ENCODE measurements around the gene CDK19. TPM values are rescaled to one million over a fixed set of nuclear protein-coding genes. Genes with fewer than 3 reads are reported as not detected.

Gene CDK19
- total RNA-seq, 4 donors from 2014 or later: 17.0 to 19.1 (median 18.7) TPM

GRCh38 chr6:110649704-110650103, 165.6 kb downstream of the CDK19 start:
- DNase-seq (ENCODE audit: low spot score in 2 of 2): no peak
- TF ChIP-seq POLR2A (IDR thresholded peaks at IDR 0.05) (no peak), CTCF (IDR thresholded peaks at IDR 0.05) (no peak)
- intact Hi-C loops (cut with DNase I; ENCODE audit: low total_unique reads): no loop called here
- no peak overlapping the region for H3K4me3 ChIP-seq (ENCODE audit: low read depth, poor library complexity, severe bottlenecking)

- WGBS, 2 donors: 76 to 90% methylated on average over 19 of the region's 19 CpGs
- intact Hi-C loops (cut with DNase I; ENCODE audit: low total_unique reads): no loop called here
- H3K4me3 ChIP-seq (ENCODE audit: low read depth, poor library complexity, severe bottlenecking): no peak overlapping the region
- TF ChIP-seq CTCF (IDR thresholded peaks at IDR 0.05): no peak
- no peak for TF ChIP-seq POLR2A (IDR thresholded peaks at IDR 0.05)
- DNase-seq (ENCODE audit: low spot score in 2 of 2): no peak
These were observed 168.0 kb downstream of the CDK19 start for GRCh38 chr6:110646951-110647910.

- 74 to 93% methylated on average over 12 to 17 of the region's 17 CpGs for WGBS, 2 donors
- no peak for TF ChIP-seq POLR2A (IDR thresholded peaks at IDR 0.05)
- no peak for TF ChIP-seq CTCF (IDR thresholded peaks at IDR 0.05)
- intact Hi-C loops (cut with DNase I; ENCODE audit: low total_unique reads): no loop called here
- DNase-seq (ENCODE audit: low spot score in 2 of 2): no peak
- H3K4me3 ChIP-seq (ENCODE audit: low read depth, poor library complexity, severe bottlenecking): no peak overlapping the region
These were observed 168.9 kb downstream of the CDK19 start for GRCh38 chr6:110646419-110646698.

- no peak overlapping the region for H3K4me3 ChIP-seq (ENCODE audit: low read depth, poor library complexity, severe bottlenecking)
- TF ChIP-seq POLR2A (IDR thresholded peaks at IDR 0.05): no peak
- no peak for TF ChIP-seq CTCF (IDR thresholded peaks at IDR 0.05)
- intact Hi-C loops (cut with DNase I; ENCODE audit: low total_unique reads): no loop called here
- no peak for DNase-seq (ENCODE audit: low spot score in 2 of 2)
- 97% methylated on average over 50 to 62 of the region's 62 CpGs for WGBS, 2 donors
These were observed 169.4 kb downstream of the CDK19 start for GRCh38 chr6:110645685-110646418.

GRCh38 chr6:110643175-110643574, 172.1 kb downstream of the CDK19 start:
- WGBS, 2 donors: 69 to 81% methylated on average over 2 of the region's 2 CpGs
- DNase-seq (ENCODE audit: low spot score in 2 of 2): no peak
- H3K4me3 ChIP-seq (ENCODE audit: low read depth, poor library complexity, severe bottlenecking): no peak overlapping the region
- TF ChIP-seq POLR2A (IDR thresholded peaks at IDR 0.05): no peak
- no peak for TF ChIP-seq CTCF (IDR thresholded peaks at IDR 0.05)
- intact Hi-C loops (cut with DNase I; ENCODE audit: low total_unique reads): no loop called here
